ENCODE results near the gene PRICKLE2.

Gene PRICKLE2, protein sequence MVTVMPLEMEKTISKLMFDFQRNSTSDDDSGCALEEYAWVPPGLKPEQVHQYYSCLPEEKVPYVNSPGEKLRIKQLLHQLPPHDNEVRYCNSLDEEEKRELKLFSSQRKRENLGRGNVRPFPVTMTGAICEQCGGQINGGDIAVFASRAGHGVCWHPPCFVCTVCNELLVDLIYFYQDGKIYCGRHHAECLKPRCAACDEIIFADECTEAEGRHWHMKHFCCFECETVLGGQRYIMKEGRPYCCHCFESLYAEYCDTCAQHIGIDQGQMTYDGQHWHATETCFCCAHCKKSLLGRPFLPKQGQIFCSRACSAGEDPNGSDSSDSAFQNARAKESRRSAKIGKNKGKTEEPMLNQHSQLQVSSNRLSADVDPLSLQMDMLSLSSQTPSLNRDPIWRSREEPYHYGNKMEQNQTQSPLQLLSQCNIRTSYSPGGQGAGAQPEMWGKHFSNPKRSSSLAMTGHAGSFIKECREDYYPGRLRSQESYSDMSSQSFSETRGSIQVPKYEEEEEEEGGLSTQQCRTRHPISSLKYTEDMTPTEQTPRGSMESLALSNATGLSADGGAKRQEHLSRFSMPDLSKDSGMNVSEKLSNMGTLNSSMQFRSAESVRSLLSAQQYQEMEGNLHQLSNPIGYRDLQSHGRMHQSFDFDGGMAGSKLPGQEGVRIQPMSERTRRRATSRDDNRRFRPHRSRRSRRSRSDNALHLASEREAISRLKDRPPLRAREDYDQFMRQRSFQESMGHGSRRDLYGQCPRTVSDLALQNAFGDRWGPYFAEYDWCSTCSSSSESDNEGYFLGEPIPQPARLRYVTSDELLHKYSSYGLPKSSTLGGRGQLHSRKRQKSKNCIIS

GRCh38 chr3:64224826-64225610, at the start of gene PRICKLE2:
Gene PRICKLE2, minus strand, starts transcription at chr3:64225466. Its CDS starts 26,539 bp downstream, at chr3:64198927.
- no peak for DNase-seq

DNA sequence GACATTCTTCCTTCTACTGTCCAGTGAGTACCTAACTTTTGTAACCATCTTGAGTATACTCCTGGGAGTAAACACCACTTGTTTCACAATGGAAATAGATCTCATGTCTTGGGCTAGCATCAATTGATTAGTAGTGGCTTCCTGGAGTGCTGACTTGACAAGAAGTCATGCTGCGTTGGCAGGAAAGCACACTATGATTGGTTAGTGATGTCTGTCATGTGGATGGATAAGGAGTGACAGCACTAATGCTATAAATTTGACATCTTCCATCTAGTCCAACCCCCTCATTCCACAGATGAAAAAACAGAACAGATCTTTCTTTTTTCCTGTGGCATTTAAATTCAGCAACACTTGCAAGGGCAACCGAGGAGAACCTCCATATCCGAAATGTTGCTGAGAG, 47.6 kb upstream of the PRICKLE2 start:
- DNase-seq = no peak

- no peak for DNase-seq
Observed at GRCh38 chr3:64272271-64272670, 47.0 kb upstream of the PRICKLE2 start.

GRCh38 chr3:64271631-64272030, 46.4 kb upstream of the PRICKLE2 start:
- DNase-seq = no peak

- DNase-seq = no peak
Observed at GRCh38 chr3:64270866-64271260, 45.6 kb upstream of the PRICKLE2 start.

GRCh38 chr3:64270142-64270865, 45.0 kb upstream of the PRICKLE2 start:
- no peak for DNase-seq

DNA sequence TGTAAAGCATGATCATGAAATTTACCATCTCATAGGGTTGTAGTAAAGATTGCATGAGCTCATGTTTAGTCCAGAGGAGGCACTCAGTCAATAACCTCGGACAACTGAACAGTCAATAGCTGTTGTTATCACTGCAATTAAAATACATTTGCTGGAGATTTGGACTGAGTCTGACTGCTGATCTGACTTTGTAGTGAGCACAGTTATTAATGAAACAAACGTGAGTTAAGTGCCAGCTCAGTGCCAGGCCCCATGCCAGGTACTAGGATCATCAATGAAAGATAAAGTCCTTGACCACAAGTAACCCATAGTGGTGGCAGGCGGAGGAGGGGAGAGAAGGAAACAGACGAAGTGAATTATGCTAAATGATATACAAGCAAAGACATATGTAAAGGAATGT, 43.7 kb upstream of the PRICKLE2 start:
- DNase-seq = no peak

- DNase-seq = no peak
Observed at GRCh38 chr3:64267721-64268604, 42.7 kb upstream of the PRICKLE2 start.

DNA sequence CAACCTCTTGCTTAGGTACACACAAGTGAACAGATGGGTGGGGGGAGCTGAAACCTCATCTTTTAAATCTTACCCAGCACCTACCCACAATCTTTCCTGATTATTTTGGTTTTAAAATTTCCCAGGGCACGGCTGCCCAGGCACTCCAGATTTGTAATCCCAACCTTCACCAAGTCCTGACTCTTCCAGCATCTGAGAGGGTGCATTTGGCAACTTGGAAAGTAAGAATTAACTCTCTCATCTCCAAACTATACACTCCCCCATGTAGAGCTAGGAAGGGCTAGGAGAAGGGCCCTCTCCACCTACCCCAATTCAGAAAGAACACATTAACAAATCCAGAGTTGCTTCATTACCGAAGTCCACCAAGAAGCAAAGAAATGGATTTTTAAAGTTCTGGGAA, 41.7 kb upstream of the PRICKLE2 start:
- no peak for DNase-seq

DNA sequence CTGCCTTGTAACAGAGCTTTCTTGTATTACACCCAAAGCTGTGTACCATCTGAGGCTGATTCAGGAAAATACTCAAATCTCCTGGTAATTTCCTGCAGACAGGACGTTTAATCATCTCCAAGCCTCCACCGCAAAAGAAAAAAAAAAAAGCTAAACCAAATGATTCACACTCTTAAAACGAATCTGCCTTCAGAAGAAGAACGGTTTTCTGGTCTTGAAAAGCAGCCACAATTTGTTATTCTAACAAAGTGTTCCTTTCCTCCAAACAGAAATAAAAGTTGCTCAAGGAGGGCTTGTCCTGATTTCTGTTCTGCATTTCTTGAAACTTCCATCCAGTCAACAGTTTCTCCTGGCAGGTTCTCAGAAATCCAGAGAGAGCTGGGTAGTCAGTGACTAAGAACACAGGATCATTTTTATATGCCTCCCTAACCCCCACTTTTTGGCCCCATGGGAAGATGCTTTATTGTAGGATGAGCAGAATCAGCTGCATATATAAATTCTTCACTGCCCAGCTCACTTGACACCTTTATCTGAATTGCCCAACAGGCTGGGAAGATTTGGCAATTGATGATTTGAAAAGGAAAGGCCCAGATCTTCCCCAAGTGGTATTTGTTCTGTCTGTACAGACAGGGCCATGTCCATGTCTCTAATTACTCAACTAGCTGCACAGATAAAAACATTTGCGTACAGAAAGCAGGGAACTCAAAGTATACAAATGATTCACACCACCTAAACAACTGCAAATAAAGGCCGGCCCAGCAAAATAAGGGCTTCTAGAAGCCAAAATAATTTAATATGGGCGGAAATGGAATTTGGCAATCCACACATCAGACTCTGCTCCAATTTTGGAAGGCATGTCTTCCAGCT, 41.0 kb upstream of the PRICKLE2 start:
- no peak for DNase-seq

DNA sequence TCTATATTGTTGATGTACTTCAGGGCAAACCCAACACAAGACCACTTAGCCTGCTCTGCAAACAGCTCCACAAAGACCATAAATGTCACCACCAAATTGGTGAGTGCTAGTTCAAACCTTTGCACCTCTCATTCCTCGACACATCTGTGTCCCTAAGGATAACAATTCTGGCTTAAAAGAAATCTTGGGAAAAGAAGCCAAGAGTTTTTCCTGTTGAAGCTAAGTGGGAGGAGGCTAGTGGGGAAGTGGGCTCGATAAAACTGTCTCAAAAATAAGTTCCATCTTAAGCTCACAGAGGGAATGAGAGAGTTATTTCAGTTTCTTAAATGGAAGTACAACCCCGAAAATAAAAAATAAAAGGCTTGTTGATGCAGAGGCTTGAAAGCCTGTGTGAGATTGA, 40.4 kb upstream of the PRICKLE2 start:
- DNase-seq = no peak

DNA sequence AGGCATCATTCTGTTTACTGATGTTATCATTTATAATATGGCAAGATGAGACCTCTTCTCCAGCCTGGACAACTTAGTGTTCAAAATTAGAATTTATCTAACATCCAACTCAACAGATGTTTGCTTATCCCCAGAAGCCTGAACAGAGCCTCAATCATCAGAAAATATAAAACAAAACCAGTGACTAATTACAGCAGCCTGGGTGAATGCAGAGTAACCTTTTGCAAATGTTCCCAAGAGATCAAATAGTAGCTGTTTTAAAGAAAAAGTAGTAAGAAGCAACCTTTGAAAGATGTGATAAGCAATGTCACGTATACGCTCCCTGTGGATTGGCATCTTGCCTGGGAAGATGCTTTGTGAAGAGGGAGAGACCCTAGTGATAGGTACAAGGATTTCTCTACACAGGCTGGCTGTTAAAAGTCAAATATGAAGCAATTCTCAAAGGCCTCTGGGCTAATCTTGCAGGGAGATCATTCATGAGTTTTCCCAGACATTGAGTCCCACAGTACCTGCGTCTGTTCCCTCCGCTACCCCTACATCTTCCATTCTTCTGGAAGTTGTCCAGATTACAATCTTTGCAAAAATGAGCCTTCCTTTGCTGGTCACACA, 39.3 kb upstream of the PRICKLE2 start:
- no peak for DNase-seq

DNA sequence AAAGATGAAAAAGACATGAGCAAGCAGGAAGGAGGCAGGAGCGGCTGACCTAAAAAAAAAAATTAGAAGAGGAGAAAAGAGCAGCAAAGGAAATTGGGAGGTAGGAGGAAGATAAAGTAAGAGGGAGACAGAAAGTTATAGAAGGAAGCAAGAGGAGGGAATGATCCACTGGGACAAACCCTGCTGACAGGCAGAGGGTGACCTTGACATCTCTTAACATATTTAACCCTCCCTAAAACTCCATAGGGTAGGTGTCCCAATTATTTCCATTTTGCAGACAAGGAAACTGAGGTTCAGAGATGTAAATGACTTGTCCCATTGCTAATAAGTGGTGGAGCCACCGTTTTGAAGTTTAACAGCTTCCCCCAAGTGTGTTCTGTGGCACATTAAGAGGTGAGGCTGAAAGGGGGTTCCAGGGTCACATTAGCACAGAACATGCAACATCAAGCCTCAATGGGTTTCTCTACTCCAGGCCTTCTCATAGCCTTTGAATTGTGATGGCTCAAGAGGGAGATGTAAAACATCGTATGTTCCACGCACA, 37.4 kb upstream of the PRICKLE2 start:
- no peak for DNase-seq

DNA sequence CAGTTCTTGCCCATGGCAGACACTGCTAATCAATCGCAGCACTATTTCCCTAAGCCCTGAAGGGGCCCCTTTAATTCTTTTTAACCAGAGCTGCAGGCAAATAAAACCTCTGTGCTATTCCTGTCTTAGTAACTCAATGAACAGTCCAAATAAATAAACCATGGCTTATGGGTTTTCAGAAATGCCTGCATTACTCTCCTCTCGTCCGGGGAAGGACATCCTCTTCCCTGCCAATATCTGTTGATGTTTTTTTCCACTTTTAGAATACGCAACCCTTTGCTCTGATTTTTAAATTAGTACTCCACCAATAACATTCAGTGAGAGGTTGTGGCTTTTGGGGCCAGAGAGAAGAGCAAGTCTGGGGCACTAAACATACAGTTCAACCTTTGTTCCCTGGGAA, 35.2 kb upstream of the PRICKLE2 start:
- DNase-seq = no peak

DNA sequence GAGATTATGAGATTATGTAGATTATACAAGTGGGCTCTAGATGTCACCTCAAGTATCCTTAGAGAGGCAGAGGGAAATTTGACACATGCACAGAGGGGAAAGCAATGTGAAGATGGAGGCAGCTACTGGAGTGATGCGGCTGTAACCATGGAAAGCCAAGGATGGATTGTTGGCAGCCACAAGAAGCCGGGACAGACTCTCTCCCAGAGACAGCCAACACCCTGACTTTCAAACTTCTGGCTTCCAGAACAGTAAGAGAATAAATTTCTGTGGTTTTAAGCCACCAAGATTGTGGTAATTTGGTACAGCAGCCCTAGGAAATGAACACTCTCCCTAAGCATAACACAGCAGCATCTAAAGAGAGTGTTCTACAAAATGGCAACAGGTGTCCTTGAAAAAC, 34.4 kb upstream of the PRICKLE2 start:
- no peak for DNase-seq

DNA sequence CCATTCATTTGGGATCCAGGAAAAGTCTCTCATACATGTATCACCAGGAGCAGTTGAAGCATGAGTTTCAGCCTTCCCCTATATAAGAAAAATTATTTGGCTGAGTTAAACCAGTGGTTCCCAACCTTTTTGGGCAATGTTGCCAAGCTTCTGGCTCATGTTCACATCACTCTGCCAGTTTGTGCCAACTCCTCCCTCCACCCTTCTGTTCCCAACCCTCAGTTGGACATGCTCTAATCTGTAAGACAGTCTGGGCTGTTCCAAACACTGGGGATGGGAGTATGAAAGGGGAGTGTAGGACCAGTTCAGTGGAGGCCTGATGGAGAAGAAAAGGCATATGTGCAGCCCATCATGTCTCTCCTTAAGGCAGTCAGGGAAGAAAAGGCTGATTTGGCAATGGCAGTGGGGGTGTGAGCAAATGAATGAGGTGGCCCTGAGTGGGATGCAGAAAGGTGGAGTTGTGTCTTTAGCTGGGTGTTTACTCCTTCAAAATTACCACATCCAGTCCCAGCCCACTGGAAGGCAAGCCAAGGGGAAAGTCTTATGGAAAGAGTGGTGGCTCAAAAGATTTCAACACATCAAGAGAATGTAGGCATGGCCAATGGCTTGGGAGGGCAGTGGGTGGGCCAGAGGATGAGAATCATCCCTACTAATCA, 32.0 kb upstream of the PRICKLE2 start:
- no peak for DNase-seq

- no peak for DNase-seq
Observed at GRCh38 chr3:64255741-64256340, 30.6 kb upstream of the PRICKLE2 start.

DNA sequence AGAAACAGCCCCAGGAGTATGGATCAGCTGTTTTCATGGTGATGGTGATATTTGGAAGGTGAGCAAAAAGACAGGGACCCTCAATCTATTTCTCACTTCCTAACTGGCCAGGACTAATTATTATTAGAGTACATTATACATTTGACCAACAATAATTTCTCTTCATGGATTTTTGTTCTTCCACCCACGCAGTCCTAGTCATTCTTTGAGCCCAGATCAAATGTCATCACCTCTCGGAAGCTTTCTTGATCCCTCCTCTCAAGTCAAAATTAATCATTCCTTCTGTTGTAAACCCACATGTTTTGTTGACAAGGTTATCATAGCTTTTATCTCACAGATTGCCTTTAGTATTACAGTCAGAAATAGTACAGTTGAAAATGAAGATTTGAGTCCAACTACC, 29.2 kb upstream of the PRICKLE2 start:
- no peak for DNase-seq

DNA sequence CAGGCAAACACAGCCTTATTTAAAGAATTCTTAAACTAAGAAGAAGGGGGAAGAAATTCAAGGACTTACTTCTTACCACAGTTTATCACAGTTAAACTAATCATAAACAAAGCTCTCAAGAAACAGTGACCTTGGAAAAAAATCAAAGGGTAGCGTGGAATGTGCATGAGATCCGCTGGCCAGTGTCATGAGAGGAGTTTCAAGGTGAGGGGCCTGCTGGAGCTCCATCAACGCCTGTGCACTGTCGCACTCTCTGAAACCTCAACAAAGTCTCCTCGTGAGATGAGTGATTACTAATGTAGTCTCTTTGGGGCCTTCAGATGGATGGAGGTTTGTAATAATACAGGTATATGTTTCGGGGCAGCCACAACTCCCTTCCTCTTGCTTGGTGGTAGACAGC, 28.4 kb upstream of the PRICKLE2 start:
- DNase-seq = no peak
